ENCODE results near the gene PIP5K1B. TPM values are rescaled to one million over a fixed set of nuclear protein-coding genes. Genes with fewer than 3 reads are reported as not detected.

Gene PIP5K1B
- total RNA-seq, 4 donors from 2014 or later = 0.63 to 1.6 (median 0.98) TPM

GRCh38 chr9:68750786-68751185 lies 45.7 kb downstream of the PIP5K1B start:
- Histone ChIP-seq H3K27ac (no peak overlapping the region), H3K4me3 (replicated peaks in 1 of 3) (no peak overlapping the region), H3K36me3 (no peaks in the 10 kb centered on the region), H3K27me3 (no peaks in the 10 kb centered on the region), H3K9me3 (no peaks in the 10 kb centered on the region), H3K4me1 (no peaks in the 10 kb centered on the region)
- no peak for TF ChIP-seq CTCF (IDR thresholded peaks at IDR 0.05)
- no peak for TF ChIP-seq POLR2A (IDR thresholded peaks at IDR 0.05)
- DNase-seq = no peak
- 50 to 55% methylated on average over 4 of the region's 4 CpGs for WGBS, 2 donors
- intact Hi-C loops (cut with DNase I) = no loop called here

DNA sequence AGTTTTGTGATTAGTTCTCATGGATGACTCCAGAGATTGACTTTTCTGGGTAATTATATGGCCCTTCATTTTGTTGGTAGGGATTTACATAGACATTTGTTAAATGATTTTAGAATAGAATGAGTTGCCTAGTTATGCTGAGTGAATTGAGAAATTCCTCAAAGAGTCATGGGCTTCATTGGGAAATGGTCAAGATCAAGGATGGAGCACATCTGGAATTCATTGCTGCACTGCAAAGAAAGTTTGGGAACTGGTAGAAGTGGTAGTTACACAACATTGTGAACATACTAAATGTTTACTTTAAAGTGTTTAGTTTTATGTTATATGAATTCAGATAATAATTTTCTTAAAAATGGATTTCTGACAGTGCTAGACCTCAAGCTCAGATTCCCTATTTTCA lies 46.5 kb downstream of the PIP5K1B start:
- Histone ChIP-seq H3K4me3 (replicated peaks in 1 of 3) (no peak overlapping the region), H3K27me3 (no peaks in the 10 kb centered on the region), H3K9me3 (no peaks in the 10 kb centered on the region), H3K4me1 (no peaks in the 10 kb centered on the region), H3K27ac (no peak overlapping the region), H3K36me3 (no peaks in the 10 kb centered on the region)
- TF ChIP-seq CTCF (IDR thresholded peaks at IDR 0.05) (no peak), POLR2A (IDR thresholded peaks at IDR 0.05) (no peak)
- DNase-seq = no peak
- intact Hi-C loops (cut with DNase I) = no loop called here

DNA sequence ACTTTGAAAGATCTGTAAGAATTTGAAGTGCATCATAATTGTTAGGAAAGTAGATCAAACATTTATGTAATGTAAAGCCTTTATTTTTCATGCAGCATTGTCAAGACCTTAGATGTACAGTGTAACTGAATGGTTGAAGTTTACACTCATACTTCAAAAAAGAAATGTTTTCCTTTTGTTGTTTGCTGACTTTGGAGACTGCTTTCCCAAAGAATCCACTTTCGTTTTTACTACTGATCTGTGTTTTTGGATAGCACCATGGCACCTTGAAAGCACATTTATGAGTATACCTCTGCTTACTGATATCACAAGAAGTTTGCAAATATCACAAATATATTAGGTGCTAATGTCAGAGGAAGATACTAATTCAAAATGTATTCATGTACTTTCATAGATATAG lies 50.0 kb downstream of the PIP5K1B start:
- intact Hi-C loops (cut with DNase I) = no loop called here
- no peaks in the 10 kb centered on the region for H3K9me3 ChIP-seq
- H3K36me3 ChIP-seq = no peaks in the 10 kb centered on the region
- no peak for DNase-seq
- no peaks in the 10 kb centered on the region for H3K4me1 ChIP-seq
- H3K27ac ChIP-seq = no peak overlapping the region
- no peak overlapping the region for H3K4me3 ChIP-seq (replicated peaks in 1 of 3)
- no peaks in the 10 kb centered on the region for H3K27me3 ChIP-seq
- no peak for TF ChIP-seq CTCF (IDR thresholded peaks at IDR 0.05)
- no peak for TF ChIP-seq POLR2A (IDR thresholded peaks at IDR 0.05)
- 56 to 64% methylated on average over 1 of the region's 1 CpG for WGBS, 2 donors

- intact Hi-C loops (cut with DNase I) = no loop called here
Observed at GRCh38 chr9:68755752-68756151, 50.7 kb downstream of the PIP5K1B start.

More at GRCh38 chr9:68755752-68756151, 50.7 kb downstream of the PIP5K1B start:
- no peak for TF ChIP-seq CTCF (IDR thresholded peaks at IDR 0.05)
- no peak for TF ChIP-seq POLR2A (IDR thresholded peaks at IDR 0.05)
- H3K36me3 ChIP-seq = no peaks in the 10 kb centered on the region
- no peaks in the 10 kb centered on the region for H3K4me1 ChIP-seq
- H3K27ac ChIP-seq = no peak overlapping the region
- H3K9me3 ChIP-seq = no peaks in the 10 kb centered on the region
- WGBS, 2 donors = 43 to 48% methylated on average over 4 of the region's 4 CpGs
- no peak for DNase-seq
- H3K27me3 ChIP-seq = no peaks in the 10 kb centered on the region
- H3K4me3 ChIP-seq (replicated peaks in 1 of 3) = no peak overlapping the region
